Measurements from ENCODE around the gene EXD2. TPM values are rescaled to one million over a fixed set of nuclear protein-coding genes. Genes with fewer than 3 reads are reported as not detected.
A peak's percentile ranks its signal among the peaks of the same experiment; 100 is the strongest.

Gene EXD2
- total and polyA plus RNA-seq, 10 of the 15 experiments (the other 5 are each of a cell fraction or from before 2014, with no cell fraction given): 1.0 to 12.4 (median 4.6) TPM

DNA sequence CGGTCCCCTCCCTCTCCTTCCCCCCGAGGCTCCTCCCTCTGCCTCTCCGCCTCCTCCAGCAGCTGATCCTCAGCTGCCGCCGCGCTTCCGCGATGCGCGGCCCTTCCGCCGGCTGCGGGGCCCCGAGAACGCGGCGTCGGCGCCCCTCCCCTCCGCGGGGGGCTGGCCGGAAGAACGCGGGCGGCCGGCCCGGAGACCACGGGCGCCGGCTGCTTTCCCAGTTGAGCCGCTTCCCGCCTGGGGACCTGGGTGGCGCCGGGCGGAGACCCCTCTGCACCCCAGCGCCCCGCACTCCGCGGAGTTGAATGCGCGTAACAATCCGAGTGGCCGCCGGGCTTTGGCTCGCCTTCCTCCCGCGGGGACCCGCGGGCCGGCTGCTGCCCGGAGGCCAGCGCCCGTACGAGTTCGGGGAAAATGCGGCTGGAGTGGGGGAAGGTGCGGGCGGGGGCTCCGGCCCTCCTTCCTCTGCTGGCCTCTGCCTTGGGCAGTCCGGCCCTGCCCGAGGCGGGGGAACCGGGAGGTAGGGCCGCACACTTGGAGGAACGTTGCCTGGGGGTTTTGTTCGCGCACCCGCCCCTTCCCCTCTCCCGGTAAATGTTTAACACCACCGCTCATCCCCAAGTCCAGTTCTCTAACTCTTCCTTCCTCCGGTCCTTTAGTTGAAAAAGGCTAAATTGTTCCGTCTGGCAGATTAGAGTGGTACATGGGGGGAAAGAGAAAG lies 38.0 kb upstream of the EXD2 start (continued):
- TF ChIP-seq ZBTB4 (CRISPR knock-in tag; IDR thresholded peaks at IDR 0.05): no peak
- no peak for TF ChIP-seq TBL1XR1 (IDR thresholded peaks at IDR 0.05; ENCODE audit: low read depth, low read length)
- peak; percentile 97 for TF ChIP-seq GATAD2B (conservative IDR thresholded peaks at IDR 0.05; ENCODE audit: low read depth)
- TF ChIP-seq KDM1A (IDR thresholded peaks at IDR 0.05; ENCODE audit: borderline replicate concordance): no peak
- TF ChIP-seq, protein P1, sequence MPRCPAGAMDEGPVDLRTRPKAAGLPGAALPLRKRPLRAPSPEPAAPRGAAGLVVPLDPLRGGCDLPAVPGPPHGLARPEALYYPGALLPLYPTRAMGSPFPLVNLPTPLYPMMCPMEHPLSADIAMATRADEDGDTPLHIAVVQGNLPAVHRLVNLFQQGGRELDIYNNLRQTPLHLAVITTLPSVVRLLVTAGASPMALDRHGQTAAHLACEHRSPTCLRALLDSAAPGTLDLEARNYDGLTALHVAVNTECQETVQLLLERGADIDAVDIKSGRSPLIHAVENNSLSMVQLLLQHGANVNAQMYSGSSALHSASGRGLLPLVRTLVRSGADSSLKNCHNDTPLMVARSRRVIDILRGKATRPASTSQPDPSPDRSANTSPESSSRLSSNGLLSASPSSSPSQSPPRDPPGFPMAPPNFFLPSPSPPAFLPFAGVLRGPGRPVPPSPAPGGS (IDR thresholded peaks at IDR 0.05; ENCODE audit: borderline replicate concordance, insufficient read depth, low read depth, low read length, poor library complexity, severe bottlenecking): no peak
- TF ChIP-seq, protein P2, sequence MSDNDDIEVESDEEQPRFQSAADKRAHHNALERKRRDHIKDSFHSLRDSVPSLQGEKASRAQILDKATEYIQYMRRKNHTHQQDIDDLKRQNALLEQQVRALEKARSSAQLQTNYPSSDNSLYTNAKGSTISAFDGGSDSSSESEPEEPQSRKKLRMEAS (IDR thresholded peaks at IDR 0.05; ENCODE audit: low read depth, low read length): 0 out of 2 replicates have a peak, but pooled peaks have one; percentile 33
- TF ChIP-seq, protein P3, sequence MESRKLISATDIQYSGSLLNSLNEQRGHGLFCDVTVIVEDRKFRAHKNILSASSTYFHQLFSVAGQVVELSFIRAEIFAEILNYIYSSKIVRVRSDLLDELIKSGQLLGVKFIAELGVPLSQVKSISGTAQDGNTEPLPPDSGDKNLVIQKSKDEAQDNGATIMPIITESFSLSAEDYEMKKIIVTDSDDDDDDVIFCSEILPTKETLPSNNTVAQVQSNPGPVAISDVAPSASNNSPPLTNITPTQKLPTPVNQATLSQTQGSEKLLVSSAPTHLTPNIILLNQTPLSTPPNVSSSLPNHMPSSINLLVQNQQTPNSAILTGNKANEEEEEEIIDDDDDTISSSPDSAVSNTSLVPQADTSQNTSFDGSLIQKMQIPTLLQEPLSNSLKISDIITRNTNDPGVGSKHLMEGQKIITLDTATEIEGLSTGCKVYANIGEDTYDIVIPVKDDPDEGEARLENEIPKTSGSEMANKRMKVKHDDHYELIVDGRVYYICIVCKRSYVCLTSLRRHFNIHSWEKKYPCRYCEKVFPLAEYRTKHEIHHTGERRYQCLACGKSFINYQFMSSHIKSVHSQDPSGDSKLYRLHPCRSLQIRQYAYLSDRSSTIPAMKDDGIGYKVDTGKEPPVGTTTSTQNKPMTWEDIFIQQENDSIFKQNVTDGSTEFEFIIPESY (IDR thresholded peaks at IDR 0.05): no peak
- no peak for TF ChIP-seq STAT3 (IDR thresholded peaks at IDR 0.05; ENCODE audit: low read depth, low read length)
- TF ChIP-seq MYC (IDR thresholded peaks at IDR 0.05; ENCODE audit: insufficient read depth, insufficient read length, insufficient replicate concordance, low read length, severe bottlenecking): no peak
- TF ChIP-seq PAX5 (IDR thresholded peaks at IDR 0.05; ENCODE audit: borderline replicate concordance, low read depth, low read length): no peak; the same call in 1 of the 2 replicates
- TF ChIP-seq, protein P4, sequence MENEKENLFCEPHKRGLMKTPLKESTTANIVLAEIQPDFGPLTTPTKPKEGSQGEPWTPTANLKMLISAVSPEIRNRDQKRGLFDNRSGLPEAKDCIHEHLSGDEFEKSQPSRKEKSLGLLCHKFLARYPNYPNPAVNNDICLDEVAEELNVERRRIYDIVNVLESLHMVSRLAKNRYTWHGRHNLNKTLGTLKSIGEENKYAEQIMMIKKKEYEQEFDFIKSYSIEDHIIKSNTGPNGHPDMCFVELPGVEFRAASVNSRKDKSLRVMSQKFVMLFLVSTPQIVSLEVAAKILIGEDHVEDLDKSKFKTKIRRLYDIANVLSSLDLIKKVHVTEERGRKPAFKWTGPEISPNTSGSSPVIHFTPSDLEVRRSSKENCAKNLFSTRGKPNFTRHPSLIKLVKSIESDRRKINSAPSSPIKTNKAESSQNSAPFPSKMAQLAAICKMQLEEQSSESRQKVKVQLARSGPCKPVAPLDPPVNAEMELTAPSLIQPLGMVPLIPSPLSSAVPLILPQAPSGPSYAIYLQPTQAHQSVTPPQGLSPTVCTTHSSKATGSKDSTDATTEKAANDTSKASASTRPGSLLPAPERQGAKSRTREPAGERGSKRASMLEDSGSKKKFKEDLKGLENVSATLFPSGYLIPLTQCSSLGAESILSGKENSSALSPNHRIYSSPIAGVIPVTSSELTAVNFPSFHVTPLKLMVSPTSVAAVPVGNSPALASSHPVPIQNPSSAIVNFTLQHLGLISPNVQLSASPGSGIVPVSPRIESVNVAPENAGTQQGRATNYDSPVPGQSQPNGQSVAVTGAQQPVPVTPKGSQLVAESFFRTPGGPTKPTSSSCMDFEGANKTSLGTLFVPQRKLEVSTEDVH (IDR thresholded peaks at IDR 0.05; ENCODE audit: low read depth, partially characterized antibody): no peak
- no peak for TF ChIP-seq CBX3 (IDR thresholded peaks at IDR 0.05; ENCODE audit: borderline replicate concordance, low read depth)
- 0 out of 2 replicates have a peak, but pooled peaks have one; percentile 10 for TF ChIP-seq EED (IDR thresholded peaks at IDR 0.05; ENCODE audit: low read depth)
- peak; percentile 89 for TF ChIP-seq NKRF (conservative IDR thresholded peaks at IDR 0.05)
- TF ChIP-seq IRF4 (IDR thresholded peaks at IDR 0.05; ENCODE audit: low read depth, low read length): no peak
- TF ChIP-seq ZNF207 (IDR thresholded peaks at IDR 0.05; ENCODE audit: borderline replicate concordance): peak; percentile 82; the same call in 1 of the 2 replicates
- no peak for TF ChIP-seq SMAD1 (IDR thresholded peaks at IDR 0.05; ENCODE audit: low read depth, partially characterized antibody)
